HT-29 (cell line): ENCODE data around the gene SLC25A27. TPM values are rescaled to one million over a fixed set of nuclear protein-coding genes. Genes with fewer than 3 reads are reported as not detected.

Source experiments
- DNase-seq: peaks from one replicate; pipeline ENCODE4 v3.0.0-alpha.2; 2015; ENCODE audit warnings: low spot score
- total RNA-seq: library from RNA; depleted of rRNA; stranded (reverse); fragments of >200 nt; shearing (Covaris generic); gene quantifications from 2 replicates; pipeline ENCODE4 v1.2.3, GENCODE V29; 2014

The SLC25A27 gene
- total RNA-seq, 1 experiment from 2014 or later = 5.8 TPM

GRCh38 chr6:46651006-46651405 is 1.8 kb upstream of the SLC25A27 start:
- no peak for DNase-seq

DNA sequence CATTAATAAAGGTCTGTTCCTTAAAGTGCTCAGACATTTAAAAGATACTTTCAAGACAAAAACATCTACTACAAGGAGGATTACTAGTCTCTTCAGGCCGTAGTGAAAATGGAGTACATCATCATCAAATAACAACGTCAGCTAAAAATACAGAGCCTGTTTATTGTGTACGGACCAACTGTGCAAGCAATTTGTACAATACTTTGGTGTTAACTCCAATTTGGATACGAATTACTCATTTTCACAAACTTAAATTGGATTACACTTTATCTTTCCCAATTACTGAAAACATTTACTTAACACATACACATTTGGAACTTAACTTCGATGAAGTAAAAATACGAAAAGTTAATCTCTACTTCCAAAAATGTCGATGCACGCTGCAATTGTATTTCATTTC is 959 bp upstream of the SLC25A27 start:
- peak; percentile 44 for DNase-seq

GRCh38 chr6:46652232-46652602 is 558 bp upstream of the SLC25A27 start:
- no peak for DNase-seq

DNA sequence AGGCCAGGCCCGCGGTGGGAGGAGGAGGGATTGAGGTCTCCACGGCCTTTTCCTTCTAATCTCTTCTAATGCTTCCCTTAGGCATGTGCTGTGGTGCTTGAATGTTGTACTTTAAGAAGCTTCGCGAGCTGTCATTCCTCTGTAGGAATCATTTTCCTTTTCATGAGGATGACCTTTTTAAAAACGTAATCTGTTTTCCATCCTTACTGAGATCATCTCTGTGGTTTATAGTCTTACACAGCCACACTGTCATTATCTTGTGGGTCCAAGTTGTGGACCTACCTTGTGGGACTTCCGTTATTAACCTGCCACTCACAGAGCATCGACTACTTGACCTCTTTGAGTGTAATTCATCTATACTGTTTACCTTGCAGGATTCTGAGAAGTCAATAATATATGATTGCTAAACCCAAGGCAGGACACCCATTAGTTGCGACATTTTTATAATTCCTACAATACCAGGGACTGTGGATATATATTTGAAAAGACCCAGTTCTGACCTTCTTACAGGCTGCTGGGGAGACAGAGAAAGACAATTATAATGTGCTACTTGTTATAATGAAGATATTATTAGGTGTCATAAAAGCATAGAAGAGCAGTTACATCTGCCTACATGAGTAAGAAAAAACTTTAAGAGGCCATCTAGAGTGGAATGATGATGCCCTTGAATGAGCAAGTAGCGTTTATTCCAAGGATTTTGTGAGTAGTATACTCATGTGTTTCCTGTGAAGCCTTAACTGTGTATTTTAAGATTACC is 842 bp downstream of the SLC25A27 start:
- peak; percentile 21 for DNase-seq

- peak; percentile 37 for DNase-seq
Measured at GRCh38 chr6:46655803-46656202, 3.0 kb downstream of the SLC25A27 start.

DNA sequence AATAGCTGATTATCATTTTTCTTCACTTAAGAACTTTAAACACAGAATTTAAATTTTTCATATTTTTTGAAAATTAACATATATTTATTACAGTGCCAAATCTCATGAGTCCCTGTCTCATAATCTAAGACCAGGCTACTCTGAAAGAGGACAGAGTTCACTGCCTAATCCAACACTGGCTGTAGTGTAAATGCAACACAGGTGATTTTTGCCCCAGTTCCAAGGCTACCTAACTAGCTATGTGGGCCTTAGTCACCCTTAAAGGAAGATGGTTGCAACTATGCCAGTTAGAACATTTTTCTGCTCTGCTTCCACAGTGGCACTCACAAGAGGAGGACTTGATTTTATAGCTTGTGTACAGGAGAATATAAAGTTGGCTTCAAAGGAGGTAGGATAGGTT is 4.9 kb downstream of the SLC25A27 start:
- DNase-seq = no peak

DNA sequence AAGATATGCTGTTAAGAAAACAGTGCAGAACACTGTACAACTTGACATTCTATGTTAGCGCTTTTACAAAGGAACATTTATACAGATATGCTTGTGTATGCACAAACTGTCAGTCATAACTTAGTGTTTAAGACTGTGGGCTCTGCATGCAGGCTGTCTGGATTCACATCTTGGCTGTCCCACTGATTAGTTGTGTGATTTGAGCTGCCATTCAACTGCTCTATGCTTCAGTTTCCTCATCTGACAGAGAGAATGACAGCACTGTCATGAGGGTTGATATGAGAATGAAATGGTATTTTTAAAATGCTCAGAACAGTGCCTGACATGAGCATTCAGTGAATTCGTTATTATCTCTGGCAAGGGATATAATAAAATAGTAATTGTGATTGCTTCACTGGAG is 8.7 kb downstream of the SLC25A27 start:
- no peak for DNase-seq

- DNase-seq = no peak
Measured at GRCh38 chr6:46667377-46667776, 14.6 kb downstream of the SLC25A27 start.

- DNase-seq = no peak
Measured at GRCh38 chr6:46674410-46674809, 21.6 kb downstream of the SLC25A27 start.

- DNase-seq = no peak
Measured at GRCh38 chr6:46676604-46677313, 24.0 kb downstream of the SLC25A27 start.

GRCh38 chr6:46677314-46677654 is 24.5 kb downstream of the SLC25A27 start:
- DNase-seq = peak; percentile 9

- DNase-seq = no peak
Measured at GRCh38 chr6:46684771-46685170, 32.0 kb downstream of the SLC25A27 start.

- no peak for DNase-seq
Measured at GRCh38 chr6:46687619-46688097, 34.9 kb downstream of the SLC25A27 start, which contains the start of gene TDRD6. TDRD6 (plus strand) TSS chr6:46687885; CDS start chr6:46688129, 244 bp downstream.

GRCh38 chr6:46688117-46688965 is 35.6 kb downstream of the SLC25A27 start:
- no peak for DNase-seq

- no peak for DNase-seq
Measured at GRCh38 chr6:46688966-46689335, 36.2 kb downstream of the SLC25A27 start.

- no peak for DNase-seq
Measured at GRCh38 chr6:46689657-46690056, 36.9 kb downstream of the SLC25A27 start.

DNA sequence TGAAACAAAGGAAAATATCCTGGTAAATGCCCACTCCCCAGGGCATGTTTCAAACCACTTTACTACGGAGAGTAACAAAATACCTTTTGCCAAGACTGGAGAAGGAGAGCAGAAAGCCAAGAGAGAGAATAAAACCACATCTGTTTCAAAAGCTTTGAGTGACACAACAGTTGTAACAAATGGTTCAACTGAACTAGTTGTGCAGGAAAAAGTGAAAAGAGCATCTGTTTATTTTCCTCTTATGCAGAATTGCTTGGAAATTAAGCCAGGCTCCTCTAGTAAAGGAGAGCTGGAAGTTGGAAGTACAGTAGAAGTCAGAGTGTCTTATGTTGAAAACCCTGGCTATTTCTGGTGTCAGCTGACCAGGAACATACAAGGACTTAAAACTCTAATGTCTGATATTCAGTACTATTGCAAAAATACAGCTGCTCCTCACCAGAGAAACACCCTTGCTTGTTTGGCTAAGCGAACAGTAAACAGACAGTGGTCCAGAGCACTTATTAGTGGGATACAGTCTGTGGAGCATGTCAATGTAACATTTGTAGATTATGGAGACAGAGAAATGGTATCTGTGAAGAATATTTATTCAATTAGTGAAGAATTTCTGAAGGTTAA is 37.5 kb downstream of the SLC25A27 start:
- DNase-seq = no peak

DNA sequence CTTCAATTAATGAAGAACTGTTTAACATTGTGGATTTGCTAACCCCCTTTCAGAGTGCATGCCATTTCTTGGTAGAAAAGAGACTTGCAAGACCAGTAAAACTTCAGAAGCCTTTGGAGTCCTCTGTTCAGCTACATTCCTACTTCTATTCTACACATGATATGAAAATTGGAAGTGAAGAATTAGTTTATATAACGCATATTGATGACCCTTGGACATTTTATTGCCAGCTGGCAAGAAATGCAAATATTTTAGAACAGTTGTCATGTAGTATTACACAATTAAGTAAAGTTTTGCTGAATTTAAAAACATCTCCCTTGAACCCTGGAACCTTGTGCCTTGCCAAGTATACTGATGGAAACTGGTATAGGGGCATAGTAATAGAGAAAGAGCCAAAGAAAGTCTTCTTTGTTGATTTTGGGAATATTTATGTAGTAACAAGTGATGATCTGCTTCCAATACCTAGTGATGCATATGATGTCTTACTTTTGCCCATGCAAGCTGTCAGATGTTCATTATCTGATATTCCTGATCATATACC is 38.2 kb downstream of the SLC25A27 start:
- no peak for DNase-seq

DNA sequence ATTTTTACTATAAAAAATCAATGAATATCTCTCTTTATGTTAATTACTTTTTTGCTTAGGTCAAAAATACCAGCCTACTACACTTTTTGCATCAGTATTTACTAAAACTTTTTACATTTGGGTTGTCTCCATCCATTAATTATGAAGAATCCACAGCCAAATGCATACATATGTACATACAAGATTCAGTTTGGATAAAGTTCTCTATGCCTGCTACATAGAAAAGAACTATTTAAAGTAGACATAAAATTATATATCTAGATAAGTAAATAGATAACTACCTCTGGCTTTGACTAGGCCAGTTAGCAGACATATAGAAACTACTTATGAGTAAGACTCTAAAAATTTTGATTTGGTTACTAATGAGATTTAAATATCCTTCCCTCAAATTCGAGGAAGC is 47.2 kb downstream of the SLC25A27 start:
- no peak for DNase-seq

GRCh38 chr6:46704562-46704961 is 51.8 kb downstream of the SLC25A27 start:
- peak; percentile 64 for DNase-seq

GRCh38 chr6:46706464-46706863 is 53.7 kb downstream of the SLC25A27 start:
- no peak for DNase-seq
